Endothelial cell of umbilical vein (primary cell): ENCODE measurements around the gene TFCP2. TPM values are rescaled to one million over a fixed set of nuclear protein-coding genes. Genes with fewer than 3 reads are reported as not detected.

Experiments used
- BruUV-seq: library from RNA; stranded (reverse); fragments of 400-500 nt; replicated peaks from 2 replicates; lab custom pipeline; 2021; lab: Mats Ljungman, UMichigan
- CTCF ChIA-PET: fragments of 300-600, 350-600 bp; sonication (Branson Sonifier 250); formaldehyde crosslinking; loops from one replicate; lab custom pipeline; 2021; ENCODE audit warnings: antibody characterized with exemption, inconsistent platforms; lab: Charles Lee
- POLR2A ChIA-PET: fragments of 300-600, 350-600 bp; sonication (Branson Sonifier 250); formaldehyde crosslinking; loops from one replicate; lab custom pipeline; 2021; ENCODE audit warnings: antibody characterized with exemption, inconsistent platforms; lab: Charles Lee
- DNase-seq: peaks from one replicate; pipeline ENCODE4 v3.0.0-alpha.2; 2011; ENCODE audit warnings: low read depth, low spot score
- FAIRE-seq: peaks from 2 replicates; lab custom pipeline; 2011; peaks lifted over from hg19 to GRCh38; lab: Jason Lieb, UNC
- H2AFZ ChIP-seq: 2 replicates; pipeline ENCODE4 v1.6.0; 2012; ENCODE audit warnings: low read depth, low read length, control low read depth, inconsistent platforms
- H3K27ac ChIP-seq: 2 replicates; pipeline ENCODE4 v1.5.1; 2011; ENCODE audit warnings: low read depth, mild to moderate bottlenecking, control low read depth, low read length, moderate library complexity; ENCODE audit not compliant: insufficient read depth
- H3K27me3 ChIP-seq, 2 experiments: 2 replicates each; pipeline versions ENCODE4 v1.6.0 to v1.6.1; 2011; ENCODE audit warnings: low read length in 2 of 2, mixed read lengths in 1 of 2; ENCODE audit not compliant: control insufficient read depth in 2 of 2, insufficient read depth in 2 of 2
- H3K36me3 ChIP-seq, 2 experiments: 2 replicates in 1 of 2; 3 replicates in 1 of 2; pipeline ENCODE4 v1.5.1; 2011; ENCODE audit warnings: low read length in 2 of 2, mild to moderate bottlenecking in 1 of 2, moderate library complexity in 1 of 2; ENCODE audit not compliant: control insufficient read depth in 2 of 2, insufficient read depth in 2 of 2; ENCODE audit errors: extremely low read depth in 1 of 2
- H3K4me1 ChIP-seq: 3 replicates; pipeline ENCODE4 v1.5.1; 2011; ENCODE audit warnings: mild to moderate bottlenecking, low read length; ENCODE audit not compliant: control insufficient read depth, insufficient read depth; ENCODE audit errors: extremely low read depth
- H3K4me2 ChIP-seq: 2 replicates; pipeline ENCODE4 v1.6.1; 2011; ENCODE audit warnings: low read length, control low read depth, mixed read lengths; ENCODE audit not compliant: insufficient read depth
- H3K4me3 ChIP-seq, 3 experiments: fragments of 200-600 bp in 1 of 3; sonication (generic), shearing (Covaris generic) in 1 of 3; replicated peaks in 1 of 3; 2 replicates each; pipeline ENCODE4 v1.5.1; 2011 to 2016; ENCODE audit warnings: control low read depth in 3 of 3, low read length in 3 of 3, mild to moderate bottlenecking in 2 of 3, inconsistent platforms in 1 of 3, low read depth in 1 of 3, moderate library complexity in 1 of 3; ENCODE audit not compliant: insufficient read depth in 1 of 3
- H3K79me2 ChIP-seq: 2 replicates; pipeline ENCODE4 v1.6.0; 2012; ENCODE audit warnings: low read length, inconsistent platforms; ENCODE audit not compliant: control insufficient read depth, insufficient read depth
- H3K9ac ChIP-seq: replicated peaks from 2 replicates; pipeline ENCODE3; 2011; ENCODE audit warnings: low read length, control low read depth; ENCODE audit not compliant: insufficient read depth; ENCODE audit errors: extremely low read depth
- H3K9me1 ChIP-seq: replicated peaks from 3 replicates; pipeline ENCODE4 v1.6.0; 2011; ENCODE audit warnings: mild to moderate bottlenecking, low read length; ENCODE audit not compliant: control insufficient read depth, insufficient read depth; ENCODE audit errors: extremely low read depth
- H3K9me3 ChIP-seq: replicated peaks from 2 replicates; pipeline ENCODE4 v1.5.1; 2012; ENCODE audit warnings: low read length, inconsistent platforms; ENCODE audit not compliant: control insufficient read depth, insufficient read depth
- H4K20me1 ChIP-seq: replicated peaks from 2 replicates; pipeline ENCODE3; 2011; ENCODE audit warnings: mild to moderate bottlenecking, low read length; ENCODE audit not compliant: control insufficient read depth, insufficient read depth; ENCODE audit errors: extremely low read depth
- EZH2 ChIP-seq: IDR thresholded peaks from 2 replicates; pipeline ENCODE4 v1.6.1; 2012; ENCODE audit warnings: borderline replicate concordance, low read depth, mild to moderate bottlenecking, moderate library complexity, low read length, inconsistent platforms; ENCODE audit not compliant: severe bottlenecking
- FOS ChIP-seq: IDR thresholded peaks from 2 replicates; pipeline ENCODE4 v1.6.1; 2011; ENCODE audit warnings: mild to moderate bottlenecking, low read length, moderate library complexity, borderline replicate concordance; ENCODE audit not compliant: insufficient read depth
- GATA2 ChIP-seq: IDR thresholded peaks from 2 replicates; pipeline ENCODE4 v1.7.0; 2011; ENCODE audit warnings: low read depth, mild to moderate bottlenecking, moderate library complexity, mixed read lengths, low read length; ENCODE audit not compliant: insufficient read length, insufficient read depth
- JUN ChIP-seq: IDR thresholded peaks from 2 replicates; pipeline ENCODE4 v1.6.1; 2011; ENCODE audit warnings: borderline replicate concordance, low read depth; ENCODE audit not compliant: insufficient read length, insufficient read depth
- MAX ChIP-seq: IDR thresholded peaks from 2 replicates; pipeline ENCODE4 v1.6.1; 2011; ENCODE audit not compliant: insufficient read depth, insufficient read length
- MYC ChIP-seq: IDR thresholded peaks from one replicate; pipeline ENCODE4 v1.6.1; 2011; ENCODE audit warnings: mild to moderate bottlenecking, low read depth, low read length
- POLR2A ChIP-seq: IDR thresholded peaks from 2 replicates; pipeline ENCODE4 v1.6.1; 2012; ENCODE audit warnings: low read depth, mild to moderate bottlenecking, control low read depth, low read length
- POLR2AphosphoS5 ChIP-seq: IDR thresholded peaks from 2 replicates; pipeline ENCODE4 v1.6.1; 2012; ENCODE audit warnings: low read depth, mild to moderate bottlenecking, control low read depth, low read length, moderate library complexity; ENCODE audit not compliant: insufficient read depth
- dilution Hi-C: fragments of 300-500 bp; cut with MboI; formaldehyde crosslinking; loops from one replicate; pipeline ENCODE4 v1.15.0; 2019; ENCODE audit warnings: low sequenced_read_pairs; ENCODE audit not compliant: extremely low pct_ligation_motif_present
- intact Hi-C: fragments of 100-400 bp; cut with micrococcal nuclease; formaldehyde crosslinking; loops from one replicate; pipeline ENCODE4 v1.10.0; 2022
- polyA plus RNA-seq, 4 experiments: library from polyadenylated mRNA; depleted of rRNA in 3 of 4; stranded (reverse) in 3 of 4; unstranded in 1 of 4; fragments of >200 nt; gene quantifications; 2 replicates each; pipeline versions ENCODE4 v1.2.1 to v1.2.3, GENCODE V29; 2011 to 2012; ENCODE audit warnings: missing spikeins in 1 of 4
- total RNA-seq: library from RNA; stranded (reverse); gene quantifications from 2 replicates; pipeline ENCODE4 v1.2.3, GENCODE V29; 2021
- TF ChIP-seq, protein P1 (sequence below), 2 donors: IDR thresholded peaks; 1 replicate in 1 of 2; 2 replicates in 1 of 2; pipeline ENCODE4 v1.5.1; 2011; ENCODE audit warnings: low read length in 2 of 2, mild to moderate bottlenecking in 2 of 2, moderate library complexity in 2 of 2, control low read depth in 1 of 2, inconsistent platforms in 1 of 2, low read depth in 1 of 2; ENCODE audit not compliant: insufficient read depth in 1 of 2; ENCODE audit errors: extremely low read depth in 1 of 2

Gene TFCP2
- total and polyA plus RNA-seq, 2 donors (not counting 3 experiments of a cell fraction or from before 2014, with no cell fraction given), result 10.2 to 28.6 TPM

GRCh38 chr12:51056242-51056641 is 116.7 kb downstream of the TFCP2 start:
- no peak for DNase-seq

More at GRCh38 chr12:51056242-51056641, 116.7 kb downstream of the TFCP2 start:
- dilution Hi-C loops, result no loop called here
- TF ChIP-seq POLR2A (no peak), POLR2AphosphoS5 (no peak), GATA2 (no peak), MYC (no peak), MAX (no peak), JUN (no peak), EZH2 (no peak), FOS (no peak)
- TF ChIP-seq, protein P1, sequence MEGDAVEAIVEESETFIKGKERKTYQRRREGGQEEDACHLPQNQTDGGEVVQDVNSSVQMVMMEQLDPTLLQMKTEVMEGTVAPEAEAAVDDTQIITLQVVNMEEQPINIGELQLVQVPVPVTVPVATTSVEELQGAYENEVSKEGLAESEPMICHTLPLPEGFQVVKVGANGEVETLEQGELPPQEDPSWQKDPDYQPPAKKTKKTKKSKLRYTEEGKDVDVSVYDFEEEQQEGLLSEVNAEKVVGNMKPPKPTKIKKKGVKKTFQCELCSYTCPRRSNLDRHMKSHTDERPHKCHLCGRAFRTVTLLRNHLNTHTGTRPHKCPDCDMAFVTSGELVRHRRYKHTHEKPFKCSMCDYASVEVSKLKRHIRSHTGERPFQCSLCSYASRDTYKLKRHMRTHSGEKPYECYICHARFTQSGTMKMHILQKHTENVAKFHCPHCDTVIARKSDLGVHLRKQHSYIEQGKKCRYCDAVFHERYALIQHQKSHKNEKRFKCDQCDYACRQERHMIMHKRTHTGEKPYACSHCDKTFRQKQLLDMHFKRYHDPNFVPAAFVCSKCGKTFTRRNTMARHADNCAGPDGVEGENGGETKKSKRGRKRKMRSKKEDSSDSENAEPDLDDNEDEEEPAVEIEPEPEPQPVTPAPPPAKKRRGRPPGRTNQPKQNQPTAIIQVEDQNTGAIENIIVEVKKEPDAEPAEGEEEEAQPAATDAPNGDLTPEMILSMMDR (IDR thresholded peaks at IDR 0.05; ENCODE audit: extremely low read depth in 1 of 2, insufficient read depth in 1 of 2, low read depth in 1 of 2, low read length in 2 of 2), result no peak
- BruUV-seq, result no TSS peak
- Histone ChIP-seq H3K27ac (no peak overlapping the region), H3K9ac (no peak overlapping the region), H3K79me2 (no peaks in the 10 kb centered on the region), H4K20me1 (no peaks in the 10 kb centered on the region), H3K4me2 (no peak overlapping the region), H3K36me3 (peaks cover 16 to 25% of the 10 kb centered on the region in 2 experiments), H3K27me3 (no peaks in the 10 kb centered on the region), H3K4me1 (no peaks in the 10 kb centered on the region), H3K9me1 (no peaks in the 10 kb centered on the region), H2AFZ (no peak overlapping the region), H3K9me3 (no peaks in the 10 kb centered on the region), H3K4me3 (no peak overlapping the region)
- intact Hi-C loops, result no loop called here
- CTCF ChIA-PET, result interaction anchor here (1.1 kb wide), 2 partner anchors 13 to 285 kb away, joined by 3 read pairs; no protein-coding TSS in a partner anchor
- no peak for FAIRE-seq
- POLR2A ChIA-PET, result no interaction called here
